Hepatocyte (in vitro differentiated cells): ENCODE results near the gene CTSH. TPM values are rescaled to one million over a fixed set of nuclear protein-coding genes. Genes with fewer than 3 reads are reported as not detected.

Experiments used
- DNase-seq: peaks from one replicate; pipeline ENCODE4 v3.0.0-alpha.2; 2016; ENCODE audit warnings: low spot score
- H2AFZ ChIP-seq: fragments of 200-600 bp; sonication (generic); 2 replicates; pipeline ENCODE4 v1.6.0; 2016; ENCODE audit warnings: antibody characterized with exemption, mild to moderate bottlenecking
- H3K27ac ChIP-seq: fragments of 200-600 bp; sonication (generic); 2 replicates; pipeline ENCODE4 v1.5.1; 2016; ENCODE audit warnings: mild to moderate bottlenecking
- H3K27me3 ChIP-seq: fragments of 200-600 bp; sonication (generic); 2 replicates; pipeline ENCODE4 v1.6.1; 2016
- H3K36me3 ChIP-seq: fragments of 200-600 bp; sonication (generic); replicated peaks from 2 replicates; pipeline ENCODE4 v1.5.1; 2016; ENCODE audit warnings: low read depth; ENCODE audit not compliant: insufficient read depth
- H3K4me1 ChIP-seq: fragments of 200-600 bp; sonication (generic); 2 replicates; pipeline ENCODE4 v1.5.1; 2016; ENCODE audit warnings: mild to moderate bottlenecking, moderate library complexity; ENCODE audit not compliant: insufficient read depth
- H3K4me2 ChIP-seq: fragments of 200-600 bp; sonication (generic); 2 replicates; pipeline ENCODE4 v1.6.0; 2016
- H3K4me3 ChIP-seq: fragments of 200-600 bp; sonication (generic); 2 replicates; pipeline ENCODE4 v1.5.1; 2016; ENCODE audit warnings: mild to moderate bottlenecking
- H3K79me2 ChIP-seq: fragments of 200-600 bp; sonication (generic); 2 replicates; pipeline ENCODE4 v1.6.0; 2017; ENCODE audit warnings: mild to moderate bottlenecking
- H3K9me2 ChIP-seq: fragments of 200-600 bp; sonication (generic); replicated peaks from 2 replicates; pipeline ENCODE4 v1.6.0; 2017; ENCODE audit warnings: mild to moderate bottlenecking; ENCODE audit not compliant: insufficient read depth
- H3K9me3 ChIP-seq: fragments of 200-600 bp; sonication (generic); 2 replicates; pipeline ENCODE4 v1.5.1; 2016; ENCODE audit warnings: low read depth, mild to moderate bottlenecking
- H4K20me1 ChIP-seq: fragments of 200-600 bp; sonication (generic); 2 replicates; pipeline ENCODE4 v1.6.0; 2016; ENCODE audit warnings: mild to moderate bottlenecking; ENCODE audit not compliant: insufficient read depth, poor library complexity, severe bottlenecking
- EZH2 ChIP-seq: fragments of 200-600 bp; sonication (generic); IDR thresholded peaks from 2 replicates; pipeline ENCODE4 v1.6.1; 2016; ENCODE audit warnings: antibody characterized with exemption, mild to moderate bottlenecking, borderline replicate concordance
- EZH2phosphoT487 ChIP-seq: fragments of 200-600 bp; sonication (generic); IDR thresholded peaks from one replicate; pipeline ENCODE4 v1.6.1; 2018; ENCODE audit warnings: antibody characterized with exemption, mild to moderate bottlenecking, low read depth, moderate library complexity; ENCODE audit not compliant: unreplicated experiment, severe bottlenecking
- WGBS: methylation state at CpG from one replicate; pipeline ENCODE4 v1.1.6; 2016; ENCODE audit warnings: low lambda C conversion rate; ENCODE audit errors: missing lambda C conversion rate; 5-methylcytosine and 5-hydroxymethylcytosine counted together
- polyA plus RNA-seq: library from polyadenylated mRNA; unstranded; fragments of >200 nt; fragmentation: Nextera tagmentation; extraction: Ambion mirVana; gene quantifications from 2 replicates; pipeline ENCODE4 v1.2.1, GENCODE V29; 2016
- total RNA-seq: library from RNA; depleted of rRNA; stranded (reverse); fragments of >200 nt; gene quantifications from 2 replicates; pipeline ENCODE4 v1.2.3, GENCODE V29; 2014
- TF ChIP-seq, protein P1 (sequence below): fragments of 200-600 bp; sonication (generic); IDR thresholded peaks from 2 replicates; pipeline ENCODE4 v1.5.1; 2016; ENCODE audit warnings: antibody characterized with exemption, mild to moderate bottlenecking; ENCODE audit not compliant: poor library complexity

CTSH gene
- total and polyA plus RNA-seq, 2 experiments from 2014 or later, result 521 to 610 TPM

DNA sequence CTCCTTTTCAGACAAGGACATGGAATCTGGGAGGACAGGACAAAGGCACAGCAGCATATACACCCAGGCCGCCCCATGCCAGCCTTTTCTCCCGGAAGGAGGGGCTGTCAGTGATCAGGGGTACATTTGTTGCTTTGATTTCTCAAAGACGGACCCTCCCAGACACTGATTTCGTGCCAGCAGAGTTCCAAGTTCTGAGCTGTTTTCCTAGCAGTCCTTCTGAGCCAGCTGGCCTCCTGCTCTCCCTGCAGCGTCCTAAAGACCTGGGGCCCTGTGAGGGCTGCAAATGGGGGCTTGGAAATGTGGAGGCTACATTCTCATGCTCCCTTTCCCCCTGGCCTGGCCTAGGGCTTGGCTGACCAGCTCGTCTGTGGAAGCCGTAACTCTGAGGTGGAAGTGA lies 22.3 kb downstream of the CTSH start:
- Histone ChIP-seq H4K20me1 (no peaks in the 10 kb centered on the region), H2AFZ (no peak overlapping the region), H3K4me1 (peaks cover 9% of the 10 kb centered on the region), H3K79me2 (peaks cover 2% of the 10 kb centered on the region), H3K9me3 (no peaks in the 10 kb centered on the region), H3K27ac (peak overlapping the region; percentile 88), H3K36me3 (no peaks in the 10 kb centered on the region), H3K4me3 (no peak overlapping the region), H3K27me3 (no peaks in the 10 kb centered on the region), H3K4me2 (peak overlapping the region; percentile 20), H3K9me2 (no peaks in the 10 kb centered on the region)
- no peak for DNase-seq
- TF ChIP-seq EZH2 (no peak), EZH2phosphoT487 (no peak)
- TF ChIP-seq, protein P1, sequence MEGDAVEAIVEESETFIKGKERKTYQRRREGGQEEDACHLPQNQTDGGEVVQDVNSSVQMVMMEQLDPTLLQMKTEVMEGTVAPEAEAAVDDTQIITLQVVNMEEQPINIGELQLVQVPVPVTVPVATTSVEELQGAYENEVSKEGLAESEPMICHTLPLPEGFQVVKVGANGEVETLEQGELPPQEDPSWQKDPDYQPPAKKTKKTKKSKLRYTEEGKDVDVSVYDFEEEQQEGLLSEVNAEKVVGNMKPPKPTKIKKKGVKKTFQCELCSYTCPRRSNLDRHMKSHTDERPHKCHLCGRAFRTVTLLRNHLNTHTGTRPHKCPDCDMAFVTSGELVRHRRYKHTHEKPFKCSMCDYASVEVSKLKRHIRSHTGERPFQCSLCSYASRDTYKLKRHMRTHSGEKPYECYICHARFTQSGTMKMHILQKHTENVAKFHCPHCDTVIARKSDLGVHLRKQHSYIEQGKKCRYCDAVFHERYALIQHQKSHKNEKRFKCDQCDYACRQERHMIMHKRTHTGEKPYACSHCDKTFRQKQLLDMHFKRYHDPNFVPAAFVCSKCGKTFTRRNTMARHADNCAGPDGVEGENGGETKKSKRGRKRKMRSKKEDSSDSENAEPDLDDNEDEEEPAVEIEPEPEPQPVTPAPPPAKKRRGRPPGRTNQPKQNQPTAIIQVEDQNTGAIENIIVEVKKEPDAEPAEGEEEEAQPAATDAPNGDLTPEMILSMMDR, result no peak
- 68% methylated on average over 7 of the region's 7 CpGs for WGBS

DNA sequence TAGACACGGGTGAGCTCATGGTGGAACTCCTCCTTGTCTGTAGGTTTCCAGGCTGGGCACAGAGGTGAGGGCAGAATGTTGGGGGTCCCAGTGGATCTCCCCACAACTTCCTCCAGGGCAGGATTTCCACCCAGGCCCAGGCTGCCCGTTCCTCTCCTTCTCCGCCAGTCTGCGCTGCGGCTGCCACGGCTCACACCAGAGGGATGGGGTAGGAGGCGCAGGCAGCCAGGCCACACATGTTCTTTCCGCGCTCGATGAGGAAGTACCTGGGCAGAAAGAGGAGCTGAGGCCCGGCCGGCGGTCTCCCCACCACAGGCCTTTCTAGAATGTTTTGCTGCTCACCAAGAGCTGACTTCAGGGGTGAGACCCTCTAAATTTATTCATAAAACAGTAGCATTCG lies 22.9 kb downstream of the CTSH start:
- no peak for DNase-seq
- no peak overlapping the region for H3K4me2 ChIP-seq
- H3K79me2 ChIP-seq, result peaks cover 2% of the 10 kb centered on the region
- no peaks in the 10 kb centered on the region for H3K9me3 ChIP-seq
- peaks cover 13% of the 10 kb centered on the region for H3K4me1 ChIP-seq
- H3K9me2 ChIP-seq, result no peaks in the 10 kb centered on the region
- over 99% methylated on average over 14 of the region's 14 CpGs for WGBS
- H3K27me3 ChIP-seq, result no peaks in the 10 kb centered on the region
- H3K4me3 ChIP-seq, result no peak overlapping the region
- peak overlapping the region; percentile 88 for H3K27ac ChIP-seq
- H4K20me1 ChIP-seq, result no peaks in the 10 kb centered on the region
- no peaks in the 10 kb centered on the region for H3K36me3 ChIP-seq
- H2AFZ ChIP-seq, result no peak overlapping the region
- TF ChIP-seq EZH2phosphoT487 (no peak), EZH2 (no peak)
- TF ChIP-seq, protein P1, result no peak

DNA sequence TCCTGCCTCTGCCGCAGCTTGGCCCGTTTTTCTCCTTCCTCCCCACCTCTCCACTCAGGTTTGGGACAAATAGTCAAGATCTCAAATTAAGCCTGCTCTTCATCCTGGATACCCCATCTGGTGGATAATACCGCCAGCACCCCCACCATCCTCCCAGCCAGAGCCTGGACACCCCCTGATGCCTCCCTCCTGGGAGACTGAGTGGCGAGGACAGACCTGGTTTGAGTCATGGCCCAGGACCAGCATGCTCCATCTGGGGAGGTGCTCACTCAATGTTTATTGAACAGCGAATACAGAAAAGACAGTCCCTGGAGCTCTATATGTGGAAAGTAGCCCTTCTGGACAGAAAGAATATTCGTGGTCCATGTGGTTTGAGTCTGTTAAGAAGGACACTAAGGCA lies 23.3 kb downstream of the CTSH start:
- no peak for DNase-seq
- TF ChIP-seq, protein P1, result no peak
- TF ChIP-seq EZH2phosphoT487 (no peak), EZH2 (no peak)
- H3K4me1 ChIP-seq, result peaks cover 13% of the 10 kb centered on the region

DNA sequence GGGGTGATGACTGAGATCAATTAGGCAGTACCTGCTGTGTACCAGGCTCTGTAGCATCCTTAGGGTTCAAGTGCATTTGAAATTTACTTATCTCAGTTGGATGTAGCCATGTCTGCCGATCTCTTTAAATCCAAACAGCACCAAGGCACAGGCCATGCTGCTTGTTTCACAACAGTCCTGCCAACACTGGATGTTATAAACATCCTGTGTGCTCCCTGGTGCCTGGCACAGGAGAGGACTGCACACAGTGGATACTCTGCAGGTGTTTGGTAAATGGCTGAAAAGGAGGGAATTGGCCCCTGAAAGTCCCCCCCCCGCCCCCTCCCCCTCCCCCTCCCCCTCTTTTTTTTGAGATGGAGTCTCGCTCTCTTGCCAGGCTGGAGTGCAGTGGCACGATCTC lies 27.0 kb downstream of the CTSH start:
- H3K9me3 ChIP-seq, result no peaks in the 10 kb centered on the region
- no peak overlapping the region for H2AFZ ChIP-seq
- no peaks in the 10 kb centered on the region for H3K27me3 ChIP-seq
- H3K4me2 ChIP-seq, result no peak overlapping the region
- peaks cover 12% of the 10 kb centered on the region for H3K79me2 ChIP-seq
- WGBS, result 89% methylated on average over 2 of the region's 4 CpGs
- DNase-seq, result no peak
- no peaks in the 10 kb centered on the region for H3K9me2 ChIP-seq
- no peak overlapping the region for H3K4me3 ChIP-seq
- TF ChIP-seq EZH2phosphoT487, result no peak
- TF ChIP-seq, protein P1, result no peak
- TF ChIP-seq EZH2, result no peak
- peaks cover 13% of the 10 kb centered on the region for H3K4me1 ChIP-seq
- H3K36me3 ChIP-seq, result no peaks in the 10 kb centered on the region
- no peaks in the 10 kb centered on the region for H4K20me1 ChIP-seq
- peak overlapping the region; percentile 19 for H3K27ac ChIP-seq

More for the DNA sequence above, 23.3 kb downstream of the CTSH start:
- H4K20me1 ChIP-seq, result no peaks in the 10 kb centered on the region
- H3K36me3 ChIP-seq, result no peaks in the 10 kb centered on the region
- H3K9me2 ChIP-seq, result no peaks in the 10 kb centered on the region
- peak overlapping the region; percentile 88 for H3K27ac ChIP-seq
- H3K9me3 ChIP-seq, result no peaks in the 10 kb centered on the region
- no peak overlapping the region for H3K4me2 ChIP-seq
- 88% methylated on average over 5 of the region's 6 CpGs for WGBS
- peaks cover 2% of the 10 kb centered on the region for H3K79me2 ChIP-seq
- H3K4me3 ChIP-seq, result no peak overlapping the region
- no peak overlapping the region for H2AFZ ChIP-seq
- H3K27me3 ChIP-seq, result no peaks in the 10 kb centered on the region
